NOMO-1 treated with dmso at 0.1 percent for 144 hours (cell line): Measurements from ENCODE around the gene SLC49A4.

Experiments
- DNase-seq: peaks from one replicate; lab custom pipeline; 2025; ENCODE audit not compliant: unreplicated experiment; lab: John Stamatoyannopoulos, UW

SLC49A4 gene

DNA sequence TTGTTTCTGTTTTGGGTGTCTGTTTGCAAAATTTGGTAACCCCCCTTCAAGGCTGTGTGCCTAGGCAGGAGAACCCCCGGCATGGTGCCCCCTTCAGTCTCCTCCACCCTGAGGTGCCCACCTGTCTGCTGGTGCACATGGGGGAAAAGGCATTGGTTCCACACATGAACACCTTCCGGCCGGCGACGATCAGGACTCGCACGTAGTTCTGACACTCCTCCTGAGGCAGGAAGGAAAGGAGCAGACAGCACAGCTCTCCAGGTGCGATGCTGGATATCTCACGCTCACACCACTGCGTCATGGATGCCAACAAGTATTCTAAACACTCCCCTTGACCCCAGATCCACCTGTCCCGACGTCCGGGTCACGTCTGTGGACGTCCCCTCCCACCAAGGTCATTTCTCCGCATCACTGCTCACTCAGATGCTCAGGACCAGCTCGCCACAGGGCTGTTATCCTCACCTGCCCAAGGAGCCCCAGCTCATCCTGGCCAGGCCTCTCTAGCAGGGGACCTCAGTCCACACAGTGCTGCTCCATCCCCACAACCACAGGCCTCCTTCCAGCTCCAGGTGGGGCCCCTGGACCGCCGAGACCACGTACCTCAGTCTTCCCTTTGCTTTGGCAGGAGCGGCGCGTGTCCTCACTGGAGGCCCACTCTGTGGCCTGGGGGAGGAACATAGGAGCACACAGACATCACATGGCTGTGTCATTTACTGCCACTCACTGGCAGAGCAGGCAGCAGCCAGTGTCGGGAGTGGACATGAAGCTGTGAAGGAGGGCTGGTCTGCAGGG lies 133.7 kb downstream of the SLC49A4 start:
- DNase-seq = no peak

DNA sequence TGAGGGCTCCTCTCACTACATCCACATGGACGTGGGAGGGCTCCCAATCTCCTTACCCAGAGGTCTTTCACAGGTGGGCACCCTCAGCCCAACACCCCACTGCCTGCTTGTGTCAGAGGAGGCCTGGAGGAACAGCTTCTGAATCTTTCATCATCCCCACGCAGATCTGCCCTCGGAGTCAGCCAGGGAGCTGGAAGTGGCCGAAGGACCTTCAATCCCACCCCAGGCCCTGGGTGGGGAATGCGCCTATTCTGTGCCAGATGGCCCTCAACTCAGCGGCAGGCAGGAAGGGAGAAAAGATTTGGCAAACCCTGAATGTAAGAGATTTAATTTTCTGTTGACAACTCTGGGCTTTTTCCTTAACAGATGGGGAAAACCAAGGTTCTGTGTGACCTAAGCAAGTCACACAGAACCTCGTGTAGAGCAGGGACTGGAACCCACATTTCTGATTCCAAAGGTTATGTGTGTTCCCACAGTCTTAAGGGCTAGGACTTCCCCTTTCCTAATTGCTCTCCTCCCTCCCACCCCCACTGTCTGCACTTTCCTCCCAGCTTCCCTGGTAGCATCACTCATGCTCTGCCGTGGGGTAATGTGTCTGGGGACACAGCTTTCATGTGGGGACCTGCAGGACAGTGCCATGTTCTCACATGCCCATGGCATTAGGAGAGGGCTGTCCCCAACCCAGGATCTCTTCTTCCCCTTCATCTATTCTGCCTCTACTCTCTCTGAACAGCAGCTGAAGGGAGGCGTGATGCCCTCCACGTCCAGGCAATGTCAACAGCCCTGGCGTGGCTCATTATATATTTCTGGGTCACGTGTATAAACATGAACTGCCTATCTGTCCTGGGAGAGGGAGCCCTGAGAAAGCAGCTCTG lies 134.6 kb downstream of the SLC49A4 start:
- DNase-seq = no peak

GRCh38 chr3:122930063-122930997 lies 135.5 kb downstream of the SLC49A4 start:
- no peak for DNase-seq
